Lower lobe of right lung (tissue), 2 donors: ENCODE data around the gene COL21A1. TPM values are rescaled to one million over a fixed set of nuclear protein-coding genes. Genes with fewer than 3 reads are reported as not detected.
"Not testable (repeated sequence)": the region's sequence is repeated elsewhere in the genome, so short reads cannot be mapped to it uniquely, and the experiment has no call there.

ENCODE experiments used
- ATAC-seq, 2 donors: fragments of 200-7000 bp; cut with Tn5 transposase; one replicate each; pipeline ENCODE4 v1.9.1; 2020 to 2022; ENCODE audit warnings: mild to moderate bottlenecking in 2 of 2, moderate library complexity in 2 of 2
- DNase-seq: peaks from one replicate; pipeline ENCODE4 v3.0.0-alpha.2; 2020
- H3K27ac ChIP-seq: fragments of 200-600 bp; one replicate; pipeline ENCODE4 v1.8.0; 2022
- H3K27me3 ChIP-seq: fragments of 200-600 bp; one replicate; pipeline ENCODE4 v1.8.0; 2022; ENCODE audit warnings: low read depth
- H3K36me3 ChIP-seq: fragments of 200-600 bp; one replicate; pipeline ENCODE4 v1.8.0; 2022; ENCODE audit warnings: mild to moderate bottlenecking
- H3K4me1 ChIP-seq: fragments of 200-600 bp; one replicate; pipeline ENCODE4 v1.8.0; 2022
- H3K4me3 ChIP-seq: fragments of 200-600 bp; one replicate; pipeline ENCODE4 v1.8.0; 2022; ENCODE audit warnings: mild to moderate bottlenecking
- H3K9me3 ChIP-seq: fragments of 200-600 bp; one replicate; pipeline ENCODE4 v1.8.0; 2022
- CTCF ChIP-seq: fragments of 200-600 bp; IDR thresholded peaks from one replicate; pipeline ENCODE4 v1.8.0; 2022; ENCODE audit warnings: antibody characterized with exemption, mild to moderate bottlenecking
- intact Hi-C: fragments of 100-400 bp; cut with DNase I; formaldehyde crosslinking; loops from one replicate; pipeline ENCODE4 v1.11.0; 2022
- total RNA-seq: library from RNA; stranded (reverse); fragmentation: NEBNext Ultra II Directional; extraction: Animal tissue kit (Norgen Biotek cat#: 25700); gene quantifications from one replicate; pipeline ENCODE4 v1.2.1, GENCODE V29; 2021
- donor health status: DM: no; HTN: yes; CAD: no; lungs with severe emphysema.

Gene COL21A1
- total RNA-seq, 1 donor from 2014 or later = 9.4 TPM

DNA sequence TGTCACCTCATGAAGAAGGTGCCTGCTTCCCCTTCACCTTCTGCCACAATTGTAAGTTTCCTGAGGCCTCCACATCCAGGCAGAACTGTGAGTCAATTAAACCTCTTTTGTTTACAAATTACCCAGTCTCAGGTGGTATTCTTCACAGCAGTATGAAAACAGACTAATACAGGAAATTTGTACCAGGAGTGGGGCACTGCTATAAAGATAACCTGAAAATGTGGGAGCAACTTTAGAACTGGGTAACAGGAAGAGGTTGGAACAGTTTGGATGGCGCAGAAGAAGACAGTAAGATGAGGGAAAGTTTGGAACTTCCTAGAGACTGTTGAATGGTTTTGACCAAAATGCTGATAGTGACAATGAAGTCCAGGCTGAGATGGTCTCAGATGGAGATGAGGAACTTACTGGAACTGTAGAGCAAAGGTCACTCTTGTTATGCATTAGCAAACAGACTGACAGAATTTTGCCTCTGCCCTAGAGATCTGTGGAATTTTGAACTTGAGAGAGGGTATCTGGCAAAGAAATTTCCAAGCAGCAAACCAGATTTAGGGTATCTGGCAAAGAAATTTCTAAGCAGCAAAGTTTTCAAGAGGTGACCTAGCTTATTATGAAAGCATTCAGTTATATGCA lies 23.5 kb upstream of the COL21A1 start:
- peaks cover 7% of the 10 kb centered on the region for H3K9me3 ChIP-seq

GRCh38 chr6:56268266-56268665 lies 20.9 kb upstream of the COL21A1 start:
- H3K27ac ChIP-seq = no peak overlapping the region
- H3K36me3 ChIP-seq = no peaks in the 10 kb centered on the region
- no peaks in the 10 kb centered on the region for H3K4me1 ChIP-seq
- TF ChIP-seq CTCF = no peak
- H3K9me3 ChIP-seq = peaks cover 7% of the 10 kb centered on the region
- no peaks in the 10 kb centered on the region for H3K27me3 ChIP-seq
- ATAC-seq (no peak), DNase-seq (no peak)
- no peak overlapping the region for H3K4me3 ChIP-seq
- intact Hi-C loops = no loop called here

More for the DNA sequence above, 23.5 kb upstream of the COL21A1 start:
- intact Hi-C loops = no loop called here
- ATAC-seq (no peak), DNase-seq (no peak)
- Histone ChIP-seq H3K4me1 (no peaks in the 10 kb centered on the region), H3K27ac (no peak overlapping the region), H3K4me3 (no peak overlapping the region), H3K27me3 (no peaks in the 10 kb centered on the region), H3K36me3 (no peaks in the 10 kb centered on the region)
- TF ChIP-seq CTCF = no peak

DNA sequence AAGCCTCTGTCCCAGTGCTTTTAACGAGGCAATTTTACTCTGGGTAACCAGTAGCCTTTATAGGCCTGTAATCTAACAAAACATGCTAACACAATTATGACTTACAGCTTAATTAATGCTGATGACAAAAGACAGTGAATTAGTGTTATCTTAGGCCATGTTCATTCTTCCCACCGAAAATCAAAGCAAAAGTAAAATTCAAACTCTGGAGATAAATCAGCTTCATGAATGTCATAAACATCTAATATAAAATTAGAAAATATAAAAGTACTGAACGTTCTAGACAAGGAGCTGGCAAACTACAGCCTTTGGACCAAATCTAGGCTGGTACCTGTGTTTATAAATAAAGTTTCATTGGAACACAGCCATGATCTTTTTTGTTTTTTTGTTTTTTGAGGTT lies 18.6 kb upstream of the COL21A1 start:
- intact Hi-C loops = no loop called here
- TF ChIP-seq CTCF = no peak
- Histone ChIP-seq H3K27ac (no peak overlapping the region), H3K9me3 (peaks cover 4% of the 10 kb centered on the region), H3K36me3 (no peaks in the 10 kb centered on the region), H3K4me1 (no peaks in the 10 kb centered on the region), H3K27me3 (no peaks in the 10 kb centered on the region), H3K4me3 (no peak overlapping the region)
- DNase-seq (no peak), ATAC-seq (no peak)

- TF ChIP-seq CTCF = no peak
- DNase-seq = no peak
- intact Hi-C loops = no loop called here
Measured at GRCh38 chr6:56263596-56264315, 16.4 kb upstream of the COL21A1 start.

DNA sequence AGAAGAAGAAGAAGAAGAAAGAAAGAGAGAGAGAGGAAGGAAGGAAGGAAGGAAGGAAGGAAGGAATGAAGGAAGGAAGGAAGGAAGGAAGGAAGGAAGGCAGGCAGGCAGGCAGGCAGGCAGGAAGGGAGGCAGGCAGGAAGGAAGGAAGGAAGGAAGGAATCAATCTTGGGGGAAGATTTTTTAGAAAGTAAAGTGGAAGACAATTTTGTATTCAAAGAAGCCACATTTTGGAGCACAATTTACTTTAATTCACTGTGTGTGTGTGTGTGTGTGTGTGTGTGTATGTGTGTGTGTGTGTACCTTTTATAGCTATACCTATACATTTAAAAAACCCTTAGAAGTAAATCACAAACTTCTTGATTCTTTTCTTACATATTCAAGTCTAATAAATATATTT lies 13.2 kb upstream of the COL21A1 start:
- DNase-seq, intact Hi-C loops, H3K4me3 ChIP-seq, H3K27me3 ChIP-seq, H3K9me3 ChIP-seq, H3K27ac ChIP-seq, H3K36me3 ChIP-seq, ATAC-seq, H3K4me1 ChIP-seq: not testable (repeated sequence)

More at GRCh38 chr6:56263596-56264315, 16.4 kb upstream of the COL21A1 start:
- no peak overlapping the region for H3K27ac ChIP-seq
- H3K27me3 ChIP-seq = no peaks in the 10 kb centered on the region
- no peaks in the 10 kb centered on the region for H3K4me1 ChIP-seq
- no peaks in the 10 kb centered on the region for H3K36me3 ChIP-seq
- peaks cover under 1% of the 10 kb centered on the region for H3K9me3 ChIP-seq
- no peak overlapping the region for H3K4me3 ChIP-seq
- ATAC-seq = no peak
